ENCODE data around the gene SUPT5H. TPM values are rescaled to one million over a fixed set of nuclear protein-coding genes. Genes with fewer than 3 reads are reported as not detected.

The SUPT5H gene
- total RNA-seq, 1 donor from 2014 or later: 102 TPM

- ATAC-seq (no peak), DNase-seq (ENCODE audit: low spot score) (no peak)
- intact Hi-C loops (cut with DNase I): no loop called here
These were observed 36.8 kb upstream of the SUPT5H start for GRCh38 chr19:39408392-39409207.

- DNase-seq (ENCODE audit: low spot score) (peak; percentile 95), ATAC-seq (peak; percentile 51)
- intact Hi-C loops (cut with DNase I): no loop called here
These were observed 36.0 kb upstream of the SUPT5H start for GRCh38 chr19:39409208-39410016.

GRCh38 chr19:39410017-39410830 lies 35.2 kb upstream of the SUPT5H start:
- peak; percentile 91 for DNase-seq (ENCODE audit: low spot score)
- intact Hi-C loops (cut with DNase I): no loop called here
- ATAC-seq: peak; percentile 47

- no peak for ATAC-seq
- intact Hi-C loops (cut with DNase I): no loop called here
- no peak for DNase-seq (ENCODE audit: low spot score)
These were observed 34.6 kb upstream of the SUPT5H start for GRCh38 chr19:39410831-39411080.

GRCh38 chr19:39411081-39411831 lies 34.1 kb upstream of the SUPT5H start:
- DNase-seq (ENCODE audit: low spot score) (peak; percentile 74), ATAC-seq (no peak)
- intact Hi-C loops (cut with DNase I): no loop called here

GRCh38 chr19:39411832-39412099 lies 33.6 kb upstream of the SUPT5H start:
- peak; percentile 45 for ATAC-seq
- intact Hi-C loops (cut with DNase I): no loop called here
- peak; percentile 95 for DNase-seq (ENCODE audit: low spot score)

GRCh38 chr19:39412100-39412866 lies 33.1 kb upstream of the SUPT5H start, which contains the start of gene PLEKHG2:
PLEKHG2 (plus strand) TSS chr19:39412669; CDS start chr19:39414087, 1,418 bp downstream.
- intact Hi-C loops (cut with DNase I): no loop called here
- DNase-seq (ENCODE audit: low spot score): peak; percentile 98
- ATAC-seq: peak; percentile 70

GRCh38 chr19:39412867-39413271 lies 32.5 kb upstream of the SUPT5H start:
- DNase-seq (ENCODE audit: low spot score) (peak; percentile 83), ATAC-seq (no peak)
- intact Hi-C loops (cut with DNase I): no loop called here

- DNase-seq (ENCODE audit: low spot score) (peak; percentile 89), ATAC-seq (no peak)
- intact Hi-C loops (cut with DNase I): no loop called here
These were observed 32.0 kb upstream of the SUPT5H start for GRCh38 chr19:39413272-39413910.

- no peak for ATAC-seq
- DNase-seq (ENCODE audit: low spot score): peak; percentile 73
- intact Hi-C loops (cut with DNase I): no loop called here
These were observed 31.3 kb upstream of the SUPT5H start for GRCh38 chr19:39413911-39414608.

GRCh38 chr19:39415111-39416046 lies 30.0 kb upstream of the SUPT5H start:
- ATAC-seq: no peak
- intact Hi-C loops (cut with DNase I): no loop called here

GRCh38 chr19:39416152-39417120 lies 28.9 kb upstream of the SUPT5H start:
- intact Hi-C loops (cut with DNase I): no loop called here
- DNase-seq (ENCODE audit: low spot score) (peak; percentile 73), ATAC-seq (no peak)

More at GRCh38 chr19:39415111-39416046, 30.0 kb upstream of the SUPT5H start:
- no peak for DNase-seq (ENCODE audit: low spot score)

GRCh38 chr19:39417463-39418181 lies 27.8 kb upstream of the SUPT5H start:
- ATAC-seq (no peak), DNase-seq (ENCODE audit: low spot score) (no peak)
- intact Hi-C loops (cut with DNase I): no loop called here

GRCh38 chr19:39419003-39419402 lies 26.4 kb upstream of the SUPT5H start:
- no peak for ATAC-seq
- intact Hi-C loops (cut with DNase I): no loop called here
- no peak for DNase-seq (ENCODE audit: low spot score)

GRCh38 chr19:39420769-39421168 lies 24.6 kb upstream of the SUPT5H start:
- ATAC-seq: no peak
- no peak for DNase-seq (ENCODE audit: low spot score)
- intact Hi-C loops (cut with DNase I): no loop called here
